Esophagus muscularis mucosa (tissue), 3 donors: ENCODE data around the gene CACFD1.

Source experiments
- CTCF ChIP-seq, 3 experiments: fragments of 200-600 bp in 2 of 3; fragments of 450-650 bp in 1 of 3; sonication (generic) in 2 of 3; IDR thresholded peaks; one replicate each; pipeline ENCODE4 v1.5.1; 2017 to 2019; ENCODE audit warnings: antibody characterized with exemption in 3 of 3, mild to moderate bottlenecking in 2 of 3, moderate library complexity in 1 of 3
- POLR2A ChIP-seq: fragments of 450-650 bp; IDR thresholded peaks from one replicate; pipeline ENCODE4 v1.6.1; 2017; ENCODE audit warnings: antibody characterized with exemption, moderate library complexity, mild to moderate bottlenecking, low read depth
- POLR2AphosphoS5 ChIP-seq, 2 donors: sonication (generic); formaldehyde crosslinking; IDR thresholded peaks; one replicate each; pipeline ENCODE4 v1.6.1; 2017; ENCODE audit warnings: antibody characterized with exemption in 2 of 2

- TF ChIP-seq POLR2AphosphoS5 (IDR thresholded peaks at IDR 0.05) = no peak
- no peak for TF ChIP-seq CTCF (IDR thresholded peaks at IDR 0.05)
- no peak for TF ChIP-seq POLR2A
Measured at GRCh38 chr9:133428617-133429101, 31.1 kb upstream of the CACFD1 start.
